Measurements from ENCODE around the gene SCRN2.

GRCh38 chr17:47803751-47804150 is 37.3 kb downstream of the SCRN2 start:
- no peak for TF ChIP-seq RAD21 (IDR thresholded peaks at IDR 0.05 in 1 of 2, conservative IDR thresholded peaks at IDR 0.05 in 1 of 2; ENCODE audit: low read depth in 2 of 2, low read length in 2 of 2)
- no peak for TF ChIP-seq POLR2AphosphoS5 (IDR thresholded peaks at IDR 0.05; ENCODE audit: low read depth, low read length)
- TF ChIP-seq SUZ12 (IDR thresholded peaks at IDR 0.05; ENCODE audit: low read length), result no peak
- no peak for TF ChIP-seq CTCF (IDR thresholded peaks at IDR 0.05; ENCODE audit: control extremely low read depth in 1 of 3, insufficient read depth in 1 of 3, low read depth in 1 of 3, low read length in 3 of 3)
- no peak for TF ChIP-seq SP1 (IDR thresholded peaks at IDR 0.05; ENCODE audit: low read depth, low read length)

All from H1 (cell line).